ENCODE results near the gene CLEC3B. TPM values are rescaled to one million over a fixed set of nuclear protein-coding genes. Genes with fewer than 3 reads are reported as not detected.

Gene CLEC3B
- total and polyA plus RNA-seq, 10 of the 15 experiments (the other 5 are each of a cell fraction or from before 2014, with no cell fraction given), result 0.23 TPM; not detected in 9

- no peak overlapping the region for H3K27ac ChIP-seq (ENCODE audit: control insufficient read depth, insufficient read depth)
- ChIA-PET CTCF (interaction anchor here (0.7 to 16.5 kb wide), 9 partner anchors 9 to 613 kb away, joined by 3 to 416 read pairs (median 15); partner anchors contain the start of gene TMEM158), POLR2A (no interaction called here), SMC1A (ENCODE audit: uncharacterized antibody, unreplicated experiment) (interaction anchor here (0.9 to 7.9 kb wide), 8 partner anchors 7 to 164 kb away, joined by 3 to 241 read pairs (median 4); no protein-coding TSS in a partner anchor), RAD21 (ENCODE audit: unreplicated experiment) (interaction anchor here (1.5 to 6.1 kb wide), 4 partner anchors 11 to 210 kb away, joined by 3 to 166 read pairs (median 56); no protein-coding TSS in a partner anchor)
- no TSS peak for BruUV-seq (replicated peaks)
- DNase-seq (ENCODE audit: low read depth, low spot score) (no peak), ATAC-seq (no peak), FAIRE-seq (no peak)
- H3K4me3 ChIP-seq, result no peak overlapping the region
- H3K9me3 ChIP-seq (replicated peaks; ENCODE audit: control insufficient read depth, insufficient read depth, low read length), result no peaks in the 10 kb centered on the region
- no peaks in the 10 kb centered on the region for H3K79me2 ChIP-seq (ENCODE audit: control insufficient read depth, insufficient read depth, low read length)
- H3K9ac ChIP-seq (ENCODE audit: control insufficient read depth, insufficient read depth, low read length), result no peak overlapping the region
- H3K4me1 ChIP-seq (ENCODE audit: control insufficient read depth, insufficient read depth, low read length), result peaks cover 12% of the 10 kb centered on the region
- H2AFZ ChIP-seq (ENCODE audit: control insufficient read depth, low read depth, low read length), result no peak overlapping the region
- in situ Hi-C loops (cut with MboI) (no loop called here), intact Hi-C loops (cut with micrococcal nuclease; ENCODE audit: unreplicated experiment) (loop anchor here (5.0 kb wide), 1 partner anchor 293 kb away; no protein-coding TSS in a partner anchor)
- no peaks in the 10 kb centered on the region for H4K20me1 ChIP-seq (ENCODE audit: control insufficient read depth, insufficient read depth)
- TF ChIP-seq CBX5 (IDR thresholded peaks at IDR 0.05; ENCODE audit: low read depth) (no peak), CHD2 (IDR thresholded peaks at IDR 0.05; ENCODE audit: borderline replicate concordance, low read depth, low read length) (no peak), PML (IDR thresholded peaks at IDR 0.05; ENCODE audit: low read length) (no peak), IRF5 (IDR thresholded peaks at IDR 0.05; ENCODE audit: borderline replicate concordance) (no peak), NFXL1 (IDR thresholded peaks at IDR 0.05; ENCODE audit: borderline replicate concordance) (no peak), IKZF2 (IDR thresholded peaks at IDR 0.05) (no peak), ATF2 (IDR thresholded peaks at IDR 0.05; ENCODE audit: low read length) (no peak), PRDM15 (CRISPR knock-in tag; IDR thresholded peaks at IDR 0.05) (no peak), POU2F2 (IDR thresholded peaks at IDR 0.05; ENCODE audit: borderline replicate concordance, low read depth, low read length) (no peak), NBN (IDR thresholded peaks at IDR 0.05) (no peak)
- TF ChIP-seq, protein P1, sequence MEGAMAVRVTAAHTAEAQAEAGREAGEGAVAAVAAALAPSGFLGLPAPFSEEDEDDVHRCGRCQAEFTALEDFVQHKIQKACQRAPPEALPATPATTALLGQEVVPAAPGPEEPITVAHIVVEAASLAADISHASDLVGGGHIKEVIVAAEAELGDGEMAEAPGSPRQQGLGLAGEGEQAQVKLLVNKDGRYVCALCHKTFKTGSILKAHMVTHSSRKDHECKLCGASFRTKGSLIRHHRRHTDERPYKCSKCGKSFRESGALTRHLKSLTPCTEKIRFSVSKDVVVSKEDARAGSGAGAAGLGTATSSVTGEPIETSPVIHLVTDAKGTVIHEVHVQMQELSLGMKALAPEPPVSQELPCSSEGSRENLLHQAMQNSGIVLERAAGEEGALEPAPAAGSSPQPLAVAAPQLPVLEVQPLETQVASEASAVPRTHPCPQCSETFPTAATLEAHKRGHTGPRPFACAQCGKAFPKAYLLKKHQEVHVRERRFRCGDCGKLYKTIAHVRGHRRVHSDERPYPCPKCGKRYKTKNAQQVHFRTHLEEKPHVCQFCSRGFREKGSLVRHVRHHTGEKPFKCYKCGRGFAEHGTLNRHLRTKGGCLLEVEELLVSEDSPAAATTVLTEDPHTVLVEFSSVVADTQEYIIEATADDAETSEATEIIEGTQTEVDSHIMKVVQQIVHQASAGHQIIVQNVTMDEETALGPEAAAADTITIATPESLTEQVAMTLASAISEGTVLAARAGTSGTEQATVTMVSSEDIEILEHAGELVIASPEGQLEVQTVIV (IDR thresholded peaks at IDR 0.05; ENCODE audit: borderline replicate concordance, partially characterized antibody), result no peak
- no peaks in the 10 kb centered on the region for H3K36me3 ChIP-seq (ENCODE audit: control insufficient read depth in 2 of 2, insufficient read depth in 2 of 2, low read length in 1 of 2)
- H3K4me2 ChIP-seq (ENCODE audit: control insufficient read depth, insufficient read depth), result no peak overlapping the region
- WGBS (ENCODE audit: insufficient coverage, insufficient replicate concordance, low lambda C conversion rate, missing lambda C conversion rate), result 67% methylated on average over 2 of the region's 2 CpGs
- H3K27me3 ChIP-seq (replicated peaks in 1 of 2; ENCODE audit: control insufficient read depth in 2 of 2, insufficient read depth in 2 of 2, low read length in 1 of 2), result no peaks in the 10 kb centered on the region
These were observed 17.7 kb downstream of the CLEC3B start for GRCh38 chr3:45043728-45044299.
